RWPE2 (cell line): ENCODE data around the gene KIF16B.

Experiments used
- ATAC-seq: fragments of 200-7000 bp; cut with Tn5 transposase; 3 replicates; pipeline ENCODE4 v1.9.1; 2021; ENCODE audit warnings: low read depth
- DNase-seq: peaks from one replicate; pipeline ENCODE4 v3.0.0-alpha.2; 2020; ENCODE audit warnings: low spot score
- H3K27ac ChIP-seq: fragments of 450-650 bp; 2 replicates; pipeline ENCODE4 v1.5.1; 2017; ENCODE audit warnings: mild to moderate bottlenecking; ENCODE audit not compliant: poor library complexity, severe bottlenecking
- H3K27me3 ChIP-seq: fragments of 250-450 bp; sonication (Bioruptor Pico); 2 replicates; pipeline ENCODE4 v1.5.1; 2021; ENCODE audit warnings: mild to moderate bottlenecking, moderate library complexity; ENCODE audit not compliant: insufficient read depth, poor library complexity, severe bottlenecking
- H3K36me3 ChIP-seq: fragments of 250-450 bp; sonication (Bioruptor Pico); 2 replicates; pipeline ENCODE4 v1.5.1; 2020; ENCODE audit warnings: low read depth, mild to moderate bottlenecking, moderate library complexity
- H3K4me1 ChIP-seq: fragments of 250-450 bp; sonication (Bioruptor Pico); 2 replicates; pipeline ENCODE4 v1.5.1; 2021; ENCODE audit warnings: mild to moderate bottlenecking, moderate library complexity; ENCODE audit not compliant: insufficient read depth, poor library complexity, severe bottlenecking
- H3K4me3 ChIP-seq: fragments of 250-450 bp; sonication (Bioruptor Pico); 2 replicates; pipeline ENCODE4 v1.5.1; 2021; ENCODE audit warnings: mild to moderate bottlenecking, moderate library complexity; ENCODE audit not compliant: severe bottlenecking
- H3K9me3 ChIP-seq: fragments of 250-450 bp; sonication (Bioruptor Pico); 2 replicates; pipeline ENCODE4 v1.5.1; 2021; ENCODE audit warnings: mild to moderate bottlenecking, moderate library complexity; ENCODE audit not compliant: severe bottlenecking
- CTCF ChIP-seq: fragments of 450-650 bp; IDR thresholded peaks from one replicate; pipeline ENCODE4 v1.5.1; 2017; ENCODE audit warnings: mild to moderate bottlenecking, moderate library complexity; ENCODE audit not compliant: poor library complexity, severe bottlenecking

The KIF16B gene

GRCh38 chr20:16590041-16590633, 16.9 kb upstream of the KIF16B start:
- H3K27ac ChIP-seq = no peak overlapping the region
- no peak overlapping the region for H3K4me3 ChIP-seq
- H3K9me3 ChIP-seq = no peaks in the 10 kb centered on the region
- no peaks in the 10 kb centered on the region for H3K36me3 ChIP-seq
- TF ChIP-seq CTCF = no peak
- no peak for ATAC-seq
- H3K4me1 ChIP-seq = no peaks in the 10 kb centered on the region
- H3K27me3 ChIP-seq = peaks cover 16% of the 10 kb centered on the region
- no peak for DNase-seq

GRCh38 chr20:16589623-16590022, 16.4 kb upstream of the KIF16B start:
- Histone ChIP-seq H3K9me3 (no peaks in the 10 kb centered on the region), H3K27me3 (peaks cover 14% of the 10 kb centered on the region), H3K4me1 (no peaks in the 10 kb centered on the region), H3K36me3 (no peaks in the 10 kb centered on the region), H3K27ac (no peak overlapping the region), H3K4me3 (no peak overlapping the region)
- no peak for TF ChIP-seq CTCF
- no peak for DNase-seq
- ATAC-seq = no peak

GRCh38 chr20:16588241-16588640, 15.0 kb upstream of the KIF16B start:
- DNase-seq = no peak
- Histone ChIP-seq H3K4me1 (no peaks in the 10 kb centered on the region), H3K27me3 (peaks cover 1% of the 10 kb centered on the region), H3K36me3 (no peaks in the 10 kb centered on the region), H3K4me3 (no peak overlapping the region), H3K27ac (no peak overlapping the region), H3K9me3 (no peaks in the 10 kb centered on the region)
- TF ChIP-seq CTCF = no peak
- ATAC-seq = no peak

GRCh38 chr20:16587066-16587465, 13.8 kb upstream of the KIF16B start:
- no peak for TF ChIP-seq CTCF
- H3K27ac ChIP-seq = no peak overlapping the region
- no peak for ATAC-seq

DNA sequence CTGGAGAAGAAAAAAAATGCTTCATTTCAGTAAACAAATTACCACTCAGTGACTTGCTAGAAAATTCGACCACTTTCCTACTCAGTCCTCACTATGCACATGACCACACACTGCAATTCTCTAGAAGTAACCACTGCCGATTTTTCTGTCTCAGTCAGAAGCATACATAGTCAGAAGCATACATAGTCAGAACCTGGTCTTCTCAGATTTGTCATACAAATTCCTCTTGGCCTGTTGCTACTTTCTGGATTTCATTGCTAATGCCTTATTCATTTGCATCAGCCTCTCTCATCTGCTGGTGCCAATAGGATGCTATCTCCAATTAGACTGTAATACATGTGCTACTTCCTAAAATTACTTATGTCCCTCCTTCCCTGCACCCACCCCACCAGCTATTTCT, 10.2 kb upstream of the KIF16B start:
- no peak for DNase-seq
- ATAC-seq = no peak
- H3K27me3 ChIP-seq = no peaks in the 10 kb centered on the region
- no peaks in the 10 kb centered on the region for H3K9me3 ChIP-seq
- no peak for TF ChIP-seq CTCF
- H3K4me1 ChIP-seq = peaks cover 12% of the 10 kb centered on the region
- H3K36me3 ChIP-seq = no peaks in the 10 kb centered on the region
- no peak overlapping the region for H3K27ac ChIP-seq
- no peak overlapping the region for H3K4me3 ChIP-seq

More at GRCh38 chr20:16587066-16587465, 13.8 kb upstream of the KIF16B start:
- no peak for DNase-seq
- no peak overlapping the region for H3K4me3 ChIP-seq
- no peaks in the 10 kb centered on the region for H3K27me3 ChIP-seq
- no peaks in the 10 kb centered on the region for H3K4me1 ChIP-seq
- H3K9me3 ChIP-seq = no peaks in the 10 kb centered on the region
- no peaks in the 10 kb centered on the region for H3K36me3 ChIP-seq
